Thyroid gland (tissue), 4 donors: ENCODE measurements around the gene HEXB. TPM values are rescaled to one million over a fixed set of nuclear protein-coding genes. Genes with fewer than 3 reads are reported as not detected.
A peak's percentile ranks its signal among the peaks of the same experiment; 100 is the strongest.

ENCODE experiments used
- DNase-seq, 2 donors: peaks; one replicate each; pipeline ENCODE4 v3.0.0-alpha.2; 2019
- H3K27ac ChIP-seq, 3 donors: fragments of 200-600 bp; sonication (generic); 1 replicate in 2 of 3; 2 replicates in 1 of 3; pipeline ENCODE4 v1.5.1; 2016 to 2019; ENCODE audit warnings: mild to moderate bottlenecking in 1 of 3, moderate library complexity in 1 of 3
- H3K27me3 ChIP-seq: fragments of 200-600 bp; sonication (generic); one replicate; pipeline ENCODE4 v1.5.1; 2019
- H3K36me3 ChIP-seq, 2 donors: fragments of 200-600 bp; sonication (generic); one replicate each; pipeline ENCODE4 v1.5.1; 2016 to 2019
- H3K4me1 ChIP-seq, 2 donors: fragments of 200-600 bp; sonication (generic); one replicate each; pipeline ENCODE4 v1.5.1; 2017 to 2019
- H3K4me3 ChIP-seq, 3 donors: fragments of 200-600 bp; sonication (generic); replicated peaks in 1 of 3; 1 replicate in 2 of 3; 2 replicates in 1 of 3; pipeline ENCODE4 v1.5.1; 2016; ENCODE audit warnings: mild to moderate bottlenecking in 1 of 3
- H3K9me3 ChIP-seq: fragments of 200-600 bp; sonication (generic); one replicate; pipeline ENCODE4 v1.5.1; 2017
- POLR2A ChIP-seq, 2 donors: fragments of 450-650 bp; IDR thresholded peaks; one replicate each; pipeline ENCODE4 v1.6.1; 2017; ENCODE audit warnings: antibody characterized with exemption in 2 of 2, mild to moderate bottlenecking in 2 of 2, moderate library complexity in 1 of 2
- whole genome bisulfite sequencing, 2 donors: methylation state at CpG; one replicate each; pipeline ENCODE4 v1.1.5; 2017; 5-methylcytosine and 5-hydroxymethylcytosine counted together
- intact Hi-C: fragments of 100-400 bp; cut with DNase I; formaldehyde crosslinking; loops from one replicate; pipeline ENCODE4 v1.15.1; 2023
- total RNA-seq, 4 donors: library from RNA; depleted of rRNA; stranded (reverse); fragments of >200 nt; gene quantifications; one replicate each; pipeline ENCODE4 v1.2.3, GENCODE V29; 2016
- TF ChIP-seq, protein P1 (sequence below), 6 experiments: fragments of 200-600 bp in 3 of 6; fragments of 450-650 bp in 3 of 6; sonication (generic) in 3 of 6; IDR thresholded peaks; one replicate each; pipeline ENCODE4 v1.5.1; 2016 to 2019; ENCODE audit warnings: antibody characterized with exemption in 6 of 6, mild to moderate bottlenecking in 2 of 6, inconsistent platforms in 1 of 6, moderate library complexity in 1 of 6

The HEXB gene
- total RNA-seq, 4 donors from 2014 or later = 141 to 264 (median 166) TPM

- H3K9me3 ChIP-seq = no peaks in the 10 kb centered on the region
- intact Hi-C loops = no loop called here
- TF ChIP-seq POLR2A (IDR thresholded peaks at IDR 0.05) = no peak
- TF ChIP-seq, protein P1, sequence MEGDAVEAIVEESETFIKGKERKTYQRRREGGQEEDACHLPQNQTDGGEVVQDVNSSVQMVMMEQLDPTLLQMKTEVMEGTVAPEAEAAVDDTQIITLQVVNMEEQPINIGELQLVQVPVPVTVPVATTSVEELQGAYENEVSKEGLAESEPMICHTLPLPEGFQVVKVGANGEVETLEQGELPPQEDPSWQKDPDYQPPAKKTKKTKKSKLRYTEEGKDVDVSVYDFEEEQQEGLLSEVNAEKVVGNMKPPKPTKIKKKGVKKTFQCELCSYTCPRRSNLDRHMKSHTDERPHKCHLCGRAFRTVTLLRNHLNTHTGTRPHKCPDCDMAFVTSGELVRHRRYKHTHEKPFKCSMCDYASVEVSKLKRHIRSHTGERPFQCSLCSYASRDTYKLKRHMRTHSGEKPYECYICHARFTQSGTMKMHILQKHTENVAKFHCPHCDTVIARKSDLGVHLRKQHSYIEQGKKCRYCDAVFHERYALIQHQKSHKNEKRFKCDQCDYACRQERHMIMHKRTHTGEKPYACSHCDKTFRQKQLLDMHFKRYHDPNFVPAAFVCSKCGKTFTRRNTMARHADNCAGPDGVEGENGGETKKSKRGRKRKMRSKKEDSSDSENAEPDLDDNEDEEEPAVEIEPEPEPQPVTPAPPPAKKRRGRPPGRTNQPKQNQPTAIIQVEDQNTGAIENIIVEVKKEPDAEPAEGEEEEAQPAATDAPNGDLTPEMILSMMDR (IDR thresholded peaks at IDR 0.05) = no peak
These were observed 78.5 kb downstream of the HEXB start for GRCh38 chr5:74763504-74763903.

GRCh38 chr5:74765201-74765600, 80.2 kb downstream of the HEXB start:
- Histone ChIP-seq H3K4me1 (peaks cover 19 to 25% of the 10 kb centered on the region in 2 donors), H3K4me3 (no peak overlapping the region), H3K27me3 (no peaks in the 10 kb centered on the region), H3K9me3 (no peaks in the 10 kb centered on the region), H3K27ac (no peak overlapping the region), H3K36me3 (peaks cover 11 to 13% of the 10 kb centered on the region in 2 donors)
- TF ChIP-seq POLR2A (IDR thresholded peaks at IDR 0.05) = no peak
- TF ChIP-seq, protein P1 (IDR thresholded peaks at IDR 0.05) = no peak
- intact Hi-C loops = loop anchor here (5.0 kb wide), 1 partner anchor 152 kb away; no protein-coding TSS in a partner anchor
- no peak for DNase-seq
- WGBS, 2 donors = 77 to 79% methylated on average over 9 of the region's 9 CpGs

More at GRCh38 chr5:74763504-74763903, 78.5 kb downstream of the HEXB start:
- H3K27me3 ChIP-seq = no peaks in the 10 kb centered on the region
- no peak overlapping the region for H3K4me3 ChIP-seq
- no peak overlapping the region for H3K27ac ChIP-seq
- H3K4me1 ChIP-seq = peaks cover 19 to 25% of the 10 kb centered on the region in 2 donors
- DNase-seq = no peak
- H3K36me3 ChIP-seq = peaks cover 3 to 5% of the 10 kb centered on the region in 2 donors

DNA sequence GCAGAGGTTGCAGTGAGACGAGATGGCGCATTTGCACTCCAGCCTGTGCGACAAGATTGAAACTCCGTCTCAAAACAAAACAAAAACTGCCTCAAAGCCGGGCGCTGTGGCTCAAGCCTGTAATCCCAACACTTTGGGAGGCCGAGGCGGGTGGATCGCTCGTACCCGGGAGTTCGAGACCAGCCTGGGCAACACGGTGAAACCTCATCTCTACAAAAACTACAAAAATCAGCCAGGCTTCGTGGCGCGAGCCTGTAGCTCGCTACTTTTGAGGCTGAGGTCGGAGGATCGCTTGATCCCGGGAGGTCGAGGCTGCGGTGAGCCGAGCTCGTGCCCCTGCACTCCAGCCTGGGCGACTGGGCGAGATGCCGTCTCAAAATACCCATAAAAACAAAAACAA, 80.9 kb downstream of the HEXB start:
- TF ChIP-seq POLR2A (IDR thresholded peaks at IDR 0.05) = no peak
- TF ChIP-seq, protein P1 (IDR thresholded peaks at IDR 0.05) = no peak
- DNase-seq = no peak
- intact Hi-C loops = loop anchor here (5.0 kb wide), 1 partner anchor 151 kb away; no protein-coding TSS in a partner anchor
- Histone ChIP-seq H3K27me3 (no peaks in the 10 kb centered on the region), H3K4me1 (peaks cover 19 to 25% of the 10 kb centered on the region in 2 donors), H3K27ac (no peak overlapping the region), H3K36me3 (peaks cover 19 to 20% of the 10 kb centered on the region in 2 donors), H3K4me3 (peak overlapping the region in 2 of 3 donors; percentile 73 to 87), H3K9me3 (no peaks in the 10 kb centered on the region)
- 67 to 72% methylated on average over 23 to 27 of the region's 27 CpGs for WGBS, 2 donors

DNA sequence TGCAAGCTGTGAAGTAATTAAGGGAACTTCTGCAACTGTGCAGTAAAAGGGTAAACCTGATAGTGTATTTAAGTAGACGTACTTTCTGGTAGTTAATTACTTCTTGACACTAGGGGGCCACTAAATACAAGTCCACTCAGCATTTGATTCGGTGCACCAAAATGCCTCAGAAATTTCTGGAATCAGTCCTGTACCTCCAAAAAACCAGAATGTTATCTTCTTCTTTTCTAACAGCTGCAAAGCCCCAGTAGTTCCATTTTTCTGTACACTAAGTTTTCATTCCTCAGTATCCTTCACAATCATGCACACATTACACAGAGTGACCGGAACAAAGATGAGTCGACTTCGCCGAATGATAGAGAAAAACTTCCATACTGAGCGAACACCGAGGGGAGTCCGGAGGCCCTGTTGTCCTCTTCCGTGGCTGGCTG, 81.4 kb downstream of the HEXB start:
- intact Hi-C loops = loop anchor here (5.0 kb wide), 1 partner anchor 151 kb away; no protein-coding TSS in a partner anchor
- H3K4me3 ChIP-seq = peak overlapping the region; percentile 73 to 90 (median 87)
- no peaks in the 10 kb centered on the region for H3K27me3 ChIP-seq
- 0 to 1% methylated on average over 10 of the region's 10 CpGs for WGBS, 2 donors
- no peak for DNase-seq
- peaks cover 19 to 25% of the 10 kb centered on the region in 2 donors for H3K36me3 ChIP-seq
- peaks cover 19 to 25% of the 10 kb centered on the region in 2 donors for H3K4me1 ChIP-seq
- H3K9me3 ChIP-seq = no peaks in the 10 kb centered on the region
- H3K27ac ChIP-seq = peak overlapping the region in 2 of 3 donors; percentile 76 to 79
- TF ChIP-seq POLR2A (IDR thresholded peaks at IDR 0.05) = no peak
- TF ChIP-seq, protein P1 (IDR thresholded peaks at IDR 0.05) = peak; percentile 35 to 57 (median 45)

DNA sequence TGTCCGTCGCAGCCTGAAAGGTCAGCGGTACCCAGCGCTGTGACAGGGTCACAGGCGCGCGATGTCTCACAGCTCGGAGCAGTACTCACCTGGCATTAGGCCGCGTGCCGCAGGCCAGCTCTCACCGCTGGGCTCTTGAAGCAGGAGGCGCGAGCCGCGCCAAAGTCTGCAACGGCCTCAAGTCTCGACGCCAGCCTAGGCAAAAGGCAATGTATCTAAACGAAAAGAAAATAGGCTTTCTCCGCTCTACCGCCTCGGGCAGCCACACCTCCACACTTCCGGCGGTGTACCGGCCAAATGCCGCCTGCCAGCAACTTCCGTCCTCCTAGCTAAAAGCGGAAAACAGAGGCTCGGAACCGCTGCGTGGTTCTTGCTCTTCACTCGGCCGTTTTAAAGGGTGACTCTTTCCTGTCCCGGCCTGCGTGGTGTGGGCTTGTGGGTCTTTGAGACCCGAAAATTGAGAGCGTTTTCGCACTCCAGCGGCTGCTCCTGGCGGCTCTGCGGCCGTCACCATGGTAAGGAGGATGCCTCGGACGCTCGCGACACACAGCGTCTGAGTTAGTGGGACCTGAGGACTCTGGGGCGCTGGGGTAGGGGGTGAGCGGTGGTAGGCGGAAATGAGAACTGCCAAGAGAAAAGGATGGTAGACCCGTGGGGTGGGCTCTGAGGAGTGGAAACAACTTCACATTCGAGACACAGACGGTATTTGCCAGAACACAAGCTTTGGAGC, 82.0 kb downstream of the HEXB start, which contains the start of the genes GFM2 and NSA2:
Gene GFM2 (minus strand): TSS at position 269 of the 730 bp plus-strand sequence. CDS start 3,375 bp downstream, outside the sequence.
Gene NSA2 (plus strand): TSS at position 401 of the 730 bp plus-strand sequence. CDS start 112 bp downstream, at position 513.
- H3K27me3 ChIP-seq = no peaks in the 10 kb centered on the region
- TF ChIP-seq, protein P1 (IDR thresholded peaks at IDR 0.05) = peak in 1 of 6 experiments; percentile 22
- TF ChIP-seq POLR2A (IDR thresholded peaks at IDR 0.05) = peak in 1 of 2 donors; percentile 53
- no peaks in the 10 kb centered on the region for H3K9me3 ChIP-seq
- H3K4me3 ChIP-seq = peak within 1 kb of the TSS; percentile 73 to 90 (median 87)
- intact Hi-C loops = loop anchor here (5.0 kb wide), 1 partner anchor 150 kb away; no protein-coding TSS in a partner anchor
- peaks cover 19 to 29% of the 10 kb centered on the region in 2 donors for H3K36me3 ChIP-seq
- DNase-seq = peak; percentile 88 to 93
- peaks cover 19 to 25% of the 10 kb centered on the region in 2 donors for H3K4me1 ChIP-seq
- 0% methylated on average over 30 to 52 of the region's 54 CpGs for WGBS, 2 donors
- H3K27ac ChIP-seq = peak within 1 kb of the TSS; percentile 15 to 79 (median 76)
